Neural cell (in vitro differentiated cells): Measurements from ENCODE around the gene ZNF516. TPM values are rescaled to one million over a fixed set of nuclear protein-coding genes. Genes with fewer than 3 reads are reported as not detected.

Experiments
- H2AFZ ChIP-seq: fragments of 200-600, 300-800 bp; sonication (generic), shearing (Covaris generic); 2 replicates; pipeline ENCODE4 v1.6.0; 2014; ENCODE audit warnings: low read depth, mild to moderate bottlenecking, antibody characterized with exemption, low read length, moderate library complexity
- H3F3A ChIP-seq: fragments of 200-600 bp; shearing (Covaris generic); 2 replicates; pipeline ENCODE4 v1.6.1; 2016; ENCODE audit warnings: mild to moderate bottlenecking, moderate library complexity, mixed read lengths, antibody characterized with exemption, low read length; ENCODE audit not compliant: insufficient read depth, poor library complexity, severe bottlenecking
- H3K27ac ChIP-seq: fragments of 200-600, 300-800 bp; sonication (generic), shearing (Covaris generic); 2 replicates; pipeline ENCODE4 v1.5.1; 2014; ENCODE audit warnings: mild to moderate bottlenecking, low read length, moderate library complexity
- H3K27me3 ChIP-seq: fragments of 300-800, 200-600 bp; sonication (generic), shearing (Covaris generic); 2 replicates; pipeline ENCODE4 v1.6.0; 2014; ENCODE audit warnings: mild to moderate bottlenecking, low read depth, low read length, moderate library complexity; ENCODE audit not compliant: insufficient read depth
- H3K36me3 ChIP-seq: fragments of 300-800, 200-600 bp; sonication (generic), shearing (Covaris generic); 2 replicates; pipeline ENCODE4 v1.5.1; 2014; ENCODE audit warnings: mild to moderate bottlenecking, antibody characterized with exemption, low read length, moderate library complexity; ENCODE audit not compliant: insufficient read depth
- H3K4me2 ChIP-seq: fragments of 300-800, 200-600 bp; sonication (generic), shearing (Covaris generic); 2 replicates; pipeline ENCODE4 v1.6.0; 2014; ENCODE audit warnings: mild to moderate bottlenecking, low read length
- H3K4me3 ChIP-seq: fragments of 300-800, 200-600 bp; sonication (generic), shearing (Covaris generic); 2 replicates; pipeline ENCODE4 v1.5.1; 2014; ENCODE audit warnings: mild to moderate bottlenecking, low read length, moderate library complexity
- H3K79me2 ChIP-seq: fragments of 200-600 bp; shearing (Covaris generic); replicated peaks from 2 replicates; pipeline ENCODE4 v1.6.0; 2014; ENCODE audit warnings: mild to moderate bottlenecking, low read length, moderate library complexity; ENCODE audit not compliant: insufficient read depth
- H3K9ac ChIP-seq: fragments of 300-800, 200-600 bp; sonication (generic), shearing (Covaris generic); 2 replicates; pipeline ENCODE4 v1.6.1; 2016; ENCODE audit warnings: mild to moderate bottlenecking, low read length, mixed read lengths
- H3K9me2 ChIP-seq: fragments of 200-600 bp; shearing (Covaris generic); 2 replicates; pipeline ENCODE4 v1.6.1; 2016; ENCODE audit warnings: mild to moderate bottlenecking, low read length, mixed read lengths; ENCODE audit not compliant: insufficient read depth
- H3K9me3 ChIP-seq: fragments of 200-600, 300-800 bp; sonication (generic), shearing (Covaris generic); 2 replicates; pipeline ENCODE4 v1.6.1; 2016; ENCODE audit warnings: mild to moderate bottlenecking, mixed run types, low read length, moderate library complexity, mixed read lengths
- H4K20me1 ChIP-seq: fragments of 200-600 bp; shearing (Covaris generic); 2 replicates; pipeline ENCODE4 v1.6.1; 2016; ENCODE audit warnings: mild to moderate bottlenecking, mixed run types; ENCODE audit not compliant: insufficient read depth
- EP300 ChIP-seq: fragments of 450-650 bp; conservative IDR thresholded peaks from 2 replicates; pipeline ENCODE4 v1.6.1; 2014; ENCODE audit warnings: antibody characterized with exemption, mild to moderate bottlenecking, moderate library complexity; ENCODE audit not compliant: poor library complexity, severe bottlenecking
- EZH2 ChIP-seq: fragments of 200-600, 300-800 bp; shearing (Covaris generic), sonication (generic); IDR thresholded peaks from 2 replicates; pipeline ENCODE4 v1.6.1; 2014; ENCODE audit warnings: antibody characterized with exemption, low read length, borderline replicate concordance, mild to moderate bottlenecking; ENCODE audit not compliant: insufficient read depth, poor library complexity, severe bottlenecking
- MXI1 ChIP-seq: fragments of 450-650 bp; conservative IDR thresholded peaks from 2 replicates; pipeline ENCODE4 v1.6.1; 2014; ENCODE audit warnings: antibody characterized with exemption, mild to moderate bottlenecking; ENCODE audit not compliant: poor library complexity, severe bottlenecking
- POLR2AphosphoS5 ChIP-seq: IDR thresholded peaks from 2 replicates; pipeline ENCODE4 v1.6.1; 2012
- RAD21 ChIP-seq: fragments of 450-650 bp; conservative IDR thresholded peaks from 2 replicates; pipeline ENCODE4 v1.6.1; 2014; ENCODE audit warnings: antibody characterized with exemption, mild to moderate bottlenecking, moderate library complexity
- REST ChIP-seq: IDR thresholded peaks from 2 replicates; pipeline ENCODE4 v1.6.1; 2012; ENCODE audit warnings: borderline replicate concordance
- SMC3 ChIP-seq: fragments of 450-650 bp; conservative IDR thresholded peaks from 2 replicates; pipeline ENCODE4 v1.6.1; 2014; ENCODE audit warnings: antibody characterized with exemption, mild to moderate bottlenecking, moderate library complexity; ENCODE audit not compliant: poor library complexity
- TAF1 ChIP-seq: IDR thresholded peaks from 2 replicates; pipeline ENCODE4 v1.6.1; 2012; ENCODE audit warnings: low read depth
- polyA plus RNA-seq: library from polyadenylated mRNA; depleted of rRNA; stranded (reverse); fragments of >200 nt; gene quantifications from 2 replicates; pipeline ENCODE4 v1.2.3, GENCODE V29; 2014
- TF ChIP-seq, protein P1 (sequence below): fragments of 450-650 bp; IDR thresholded peaks from 2 replicates; pipeline ENCODE4 v1.5.1; 2014; ENCODE audit warnings: antibody characterized with exemption, mild to moderate bottlenecking, moderate library complexity; ENCODE audit not compliant: poor library complexity, severe bottlenecking

The ZNF516 gene
- polyA plus RNA-seq, 1 donor from 2014 or later = 11.5 TPM

- Histone ChIP-seq H3K79me2 (peaks cover 75% of the 10 kb centered on the region), H3K27ac (no peak overlapping the region), H3K4me2 (no peak overlapping the region), H4K20me1 (no peaks in the 10 kb centered on the region), H3K36me3 (no peaks in the 10 kb centered on the region), H2AFZ (no peak overlapping the region), H3K4me3 (no peak overlapping the region), H3K9ac (no peak overlapping the region), H3K9me2 (no peaks in the 10 kb centered on the region), H3K27me3 (no peaks in the 10 kb centered on the region), H3K9me3 (no peaks in the 10 kb centered on the region), H3F3A (no peaks in the 10 kb centered on the region)
- TF ChIP-seq POLR2AphosphoS5 (no peak), MXI1 (no peak), RAD21 (no peak), SMC3 (no peak), EZH2 (no peak), REST (no peak), EP300 (no peak), TAF1 (no peak)
- TF ChIP-seq, protein P1, sequence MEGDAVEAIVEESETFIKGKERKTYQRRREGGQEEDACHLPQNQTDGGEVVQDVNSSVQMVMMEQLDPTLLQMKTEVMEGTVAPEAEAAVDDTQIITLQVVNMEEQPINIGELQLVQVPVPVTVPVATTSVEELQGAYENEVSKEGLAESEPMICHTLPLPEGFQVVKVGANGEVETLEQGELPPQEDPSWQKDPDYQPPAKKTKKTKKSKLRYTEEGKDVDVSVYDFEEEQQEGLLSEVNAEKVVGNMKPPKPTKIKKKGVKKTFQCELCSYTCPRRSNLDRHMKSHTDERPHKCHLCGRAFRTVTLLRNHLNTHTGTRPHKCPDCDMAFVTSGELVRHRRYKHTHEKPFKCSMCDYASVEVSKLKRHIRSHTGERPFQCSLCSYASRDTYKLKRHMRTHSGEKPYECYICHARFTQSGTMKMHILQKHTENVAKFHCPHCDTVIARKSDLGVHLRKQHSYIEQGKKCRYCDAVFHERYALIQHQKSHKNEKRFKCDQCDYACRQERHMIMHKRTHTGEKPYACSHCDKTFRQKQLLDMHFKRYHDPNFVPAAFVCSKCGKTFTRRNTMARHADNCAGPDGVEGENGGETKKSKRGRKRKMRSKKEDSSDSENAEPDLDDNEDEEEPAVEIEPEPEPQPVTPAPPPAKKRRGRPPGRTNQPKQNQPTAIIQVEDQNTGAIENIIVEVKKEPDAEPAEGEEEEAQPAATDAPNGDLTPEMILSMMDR = no peak
Observed at GRCh38 chr18:76461148-76461547, 33.9 kb downstream of the ZNF516 start.

DNA sequence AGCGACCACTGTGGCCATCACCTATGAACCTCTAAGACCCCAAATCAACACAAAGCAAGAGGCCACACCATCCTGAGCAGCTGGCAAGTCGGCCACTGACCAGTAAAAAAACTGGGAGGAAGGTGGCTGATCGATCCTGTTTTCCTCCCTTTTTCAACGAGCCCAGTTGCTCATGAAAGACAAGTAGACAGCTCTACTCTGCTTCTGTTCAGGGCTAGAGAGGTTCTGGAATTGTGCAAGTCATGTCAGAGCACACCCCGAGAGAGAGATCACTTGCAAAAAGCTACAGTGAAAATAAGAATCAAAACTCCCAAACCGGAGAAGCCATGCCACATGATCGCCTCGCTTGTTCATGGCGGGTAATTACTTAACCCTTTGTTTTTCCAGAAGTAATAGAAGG, 34.6 kb downstream of the ZNF516 start:
- H3K27me3 ChIP-seq = no peaks in the 10 kb centered on the region
- H2AFZ ChIP-seq = no peak overlapping the region
- no peaks in the 10 kb centered on the region for H3K9me2 ChIP-seq
- TF ChIP-seq TAF1 = no peak
- no peak for TF ChIP-seq RAD21
- no peak for TF ChIP-seq SMC3
- no peak for TF ChIP-seq REST
- H3K4me2 ChIP-seq = no peak overlapping the region
- no peak overlapping the region for H3K4me3 ChIP-seq
- no peaks in the 10 kb centered on the region for H4K20me1 ChIP-seq
- H3F3A ChIP-seq = no peaks in the 10 kb centered on the region
- no peak overlapping the region for H3K9ac ChIP-seq
- H3K27ac ChIP-seq = no peak overlapping the region
- no peaks in the 10 kb centered on the region for H3K36me3 ChIP-seq
- H3K79me2 ChIP-seq = peaks cover 75% of the 10 kb centered on the region
- H3K9me3 ChIP-seq = no peaks in the 10 kb centered on the region
